ENCODE measurements around the gene DHRS9. TPM values are rescaled to one million over a fixed set of nuclear protein-coding genes. Genes with fewer than 3 reads are reported as not detected.

Gene DHRS9
- total RNA-seq, 3 donors from 2014 or later (not counting 1 experiment from before 2014, with no cell fraction given) = 2.4 TPM; not detected in 2

GRCh38 chr2:169065422-169065821 lies 3.9 kb upstream of the DHRS9 start:
- Histone ChIP-seq H3K27me3 (ENCODE audit: control insufficient read depth, insufficient read depth, low read length) (no peaks in the 10 kb centered on the region), H3K9me3 (ENCODE audit: control insufficient read depth, insufficient read depth, low read length) (no peaks in the 10 kb centered on the region), H3K4me3 (ENCODE audit: low read length) (no peak overlapping the region), H3K36me3 (ENCODE audit: control insufficient read depth, insufficient read depth, low read length) (no peaks in the 10 kb centered on the region), H3K27ac (ENCODE audit: low read length) (no peak overlapping the region), H3K4me1 (ENCODE audit: control insufficient read depth, insufficient read depth, low read length) (no peaks in the 10 kb centered on the region)
- intact Hi-C loops (cut with micrococcal nuclease) = no loop called here
- Mint-ChIP-seq H3K4me1 (peaks cover 5 to 6% of the 10 kb centered on the region in 2 donors), H3K27ac (no peak overlapping the region), H3K36me3 (no peaks in the 10 kb centered on the region), H3K9me3 (no peaks in the 10 kb centered on the region), H3K27me3 (ENCODE audit: low read depth in 2 of 2) (peaks cover 0 to 7% of the 10 kb centered on the region in 2 donors), H3K4me3 (no peak overlapping the region)
- DNase-seq (no peak), ATAC-seq (no peak)
- TF ChIP-seq, protein P1, sequence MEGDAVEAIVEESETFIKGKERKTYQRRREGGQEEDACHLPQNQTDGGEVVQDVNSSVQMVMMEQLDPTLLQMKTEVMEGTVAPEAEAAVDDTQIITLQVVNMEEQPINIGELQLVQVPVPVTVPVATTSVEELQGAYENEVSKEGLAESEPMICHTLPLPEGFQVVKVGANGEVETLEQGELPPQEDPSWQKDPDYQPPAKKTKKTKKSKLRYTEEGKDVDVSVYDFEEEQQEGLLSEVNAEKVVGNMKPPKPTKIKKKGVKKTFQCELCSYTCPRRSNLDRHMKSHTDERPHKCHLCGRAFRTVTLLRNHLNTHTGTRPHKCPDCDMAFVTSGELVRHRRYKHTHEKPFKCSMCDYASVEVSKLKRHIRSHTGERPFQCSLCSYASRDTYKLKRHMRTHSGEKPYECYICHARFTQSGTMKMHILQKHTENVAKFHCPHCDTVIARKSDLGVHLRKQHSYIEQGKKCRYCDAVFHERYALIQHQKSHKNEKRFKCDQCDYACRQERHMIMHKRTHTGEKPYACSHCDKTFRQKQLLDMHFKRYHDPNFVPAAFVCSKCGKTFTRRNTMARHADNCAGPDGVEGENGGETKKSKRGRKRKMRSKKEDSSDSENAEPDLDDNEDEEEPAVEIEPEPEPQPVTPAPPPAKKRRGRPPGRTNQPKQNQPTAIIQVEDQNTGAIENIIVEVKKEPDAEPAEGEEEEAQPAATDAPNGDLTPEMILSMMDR (IDR thresholded peaks at IDR 0.05) = no peak
- 83% methylated on average over 1 of the region's 1 CpG for WGBS (ENCODE audit: insufficient coverage)

GRCh38 chr2:169065864-169066517 lies 3.4 kb upstream of the DHRS9 start:
- intact Hi-C loops (cut with micrococcal nuclease) = no loop called here
- no peaks in the 10 kb centered on the region for H3K9me3 Mint-ChIP-seq
- no peak overlapping the region for H3K27ac Mint-ChIP-seq
- H3K4me3 ChIP-seq (ENCODE audit: low read length) = no peak overlapping the region
- no peak for DNase-seq
- ATAC-seq = no peak
- no peak overlapping the region for H3K27ac ChIP-seq (ENCODE audit: low read length)
- no peaks in the 10 kb centered on the region for H3K4me1 ChIP-seq (ENCODE audit: control insufficient read depth, insufficient read depth, low read length)
- peaks cover 0 to 7% of the 10 kb centered on the region in 2 donors for H3K27me3 Mint-ChIP-seq (ENCODE audit: low read depth in 2 of 2)
- H3K36me3 ChIP-seq (ENCODE audit: control insufficient read depth, insufficient read depth, low read length) = no peaks in the 10 kb centered on the region
- no peaks in the 10 kb centered on the region for H3K9me3 ChIP-seq (ENCODE audit: control insufficient read depth, insufficient read depth, low read length)
- H3K27me3 ChIP-seq (ENCODE audit: control insufficient read depth, insufficient read depth, low read length) = no peaks in the 10 kb centered on the region
- no peak overlapping the region for H3K4me3 Mint-ChIP-seq
- WGBS (ENCODE audit: insufficient coverage) = 94% methylated on average over 2 of the region's 2 CpGs
- TF ChIP-seq, protein P1 (IDR thresholded peaks at IDR 0.05) = no peak
- H3K4me1 Mint-ChIP-seq = peaks cover 5 to 6% of the 10 kb centered on the region in 2 donors
- no peaks in the 10 kb centered on the region for H3K36me3 Mint-ChIP-seq

- 0% methylated on average over 1 of the region's 1 CpG for WGBS (ENCODE audit: insufficient coverage)
- Histone ChIP-seq H3K9me3 (ENCODE audit: control insufficient read depth, insufficient read depth, low read length) (no peaks in the 10 kb centered on the region), H3K4me3 (ENCODE audit: low read length) (no peak overlapping the region), H3K27ac (ENCODE audit: low read length) (no peak overlapping the region), H3K4me1 (ENCODE audit: control insufficient read depth, insufficient read depth, low read length) (no peaks in the 10 kb centered on the region), H3K36me3 (ENCODE audit: control insufficient read depth, insufficient read depth, low read length) (no peaks in the 10 kb centered on the region), H3K27me3 (ENCODE audit: control insufficient read depth, insufficient read depth, low read length) (no peaks in the 10 kb centered on the region)
- no peaks in the 10 kb centered on the region for H3K36me3 Mint-ChIP-seq
- intact Hi-C loops (cut with micrococcal nuclease) = no loop called here
- H3K4me1 Mint-ChIP-seq = peaks cover 5 to 6% of the 10 kb centered on the region in 2 donors
- H3K4me3 Mint-ChIP-seq = no peak overlapping the region
- no peak overlapping the region for H3K27ac Mint-ChIP-seq
- no peaks in the 10 kb centered on the region for H3K9me3 Mint-ChIP-seq
- peaks cover 0 to 7% of the 10 kb centered on the region in 2 donors for H3K27me3 Mint-ChIP-seq (ENCODE audit: low read depth in 2 of 2)
- TF ChIP-seq, protein P1 (IDR thresholded peaks at IDR 0.05) = no peak
- DNase-seq (no peak), ATAC-seq (peak in 1 of 3 donors; percentile 43)
Measured at GRCh38 chr2:169066897-169067296, 2.5 kb upstream of the DHRS9 start.

GRCh38 chr2:169069833-169070232 lies 470 bp downstream of the DHRS9 start:
- DNase-seq (no peak), ATAC-seq (no peak)
- H3K4me3 ChIP-seq (ENCODE audit: low read length) = no peak overlapping the region
- Mint-ChIP-seq H3K4me3 (no peak overlapping the region), H3K4me1 (peaks cover 5 to 6% of the 10 kb centered on the region in 2 donors), H3K9me3 (no peaks in the 10 kb centered on the region), H3K36me3 (no peaks in the 10 kb centered on the region), H3K27ac (no peak overlapping the region), H3K27me3 (ENCODE audit: low read depth in 2 of 2) (peaks cover 0 to 7% of the 10 kb centered on the region in 2 donors)
- intact Hi-C loops (cut with micrococcal nuclease) = no loop called here
- no peaks in the 10 kb centered on the region for H3K27me3 ChIP-seq (ENCODE audit: control insufficient read depth, insufficient read depth, low read length)
- no peaks in the 10 kb centered on the region for H3K36me3 ChIP-seq (ENCODE audit: control insufficient read depth, insufficient read depth, low read length)
- no peak overlapping the region for H3K27ac ChIP-seq (ENCODE audit: low read length)
- 95% methylated on average over 1 of the region's 2 CpGs for WGBS (ENCODE audit: insufficient coverage)
- no peaks in the 10 kb centered on the region for H3K9me3 ChIP-seq (ENCODE audit: control insufficient read depth, insufficient read depth, low read length)
- TF ChIP-seq, protein P1 (IDR thresholded peaks at IDR 0.05) = no peak
- H3K4me1 ChIP-seq (ENCODE audit: control insufficient read depth, insufficient read depth, low read length) = no peaks in the 10 kb centered on the region

Measured in natural killer cell (primary cell).